HL-60 (cell line): ENCODE results near the gene ATF6B.

ENCODE experiments used
- DNase-seq, 2 experiments: peaks; one replicate each; pipeline ENCODE4 v3.0.0-alpha.2; 2010 to 2020; ENCODE audit warnings: low read depth in 1 of 2, low spot score in 1 of 2
- H3K27ac ChIP-seq: fragments of 250-450 bp; sonication (Bioruptor Pico); replicated peaks from 2 replicates; pipeline ENCODE4 v1.5.1; 2020; ENCODE audit warnings: mild to moderate bottlenecking, moderate library complexity
- H3K27me3 ChIP-seq: fragments of 250-450 bp; sonication (Bioruptor Pico); 2 replicates; pipeline ENCODE4 v1.5.1; 2021; ENCODE audit warnings: mild to moderate bottlenecking, moderate library complexity; ENCODE audit not compliant: insufficient read depth, poor library complexity, severe bottlenecking
- H3K4me3 ChIP-seq: replicated peaks from 2 replicates; pipeline ENCODE4 v1.5.1; 2011; ENCODE audit warnings: mild to moderate bottlenecking, control low read depth, low read length; ENCODE audit not compliant: insufficient read depth
- CTCF ChIP-seq: IDR thresholded peaks from one replicate; pipeline ENCODE4 v1.5.1; 2011; ENCODE audit warnings: low read length, control low read depth, inconsistent platforms; ENCODE audit not compliant: insufficient read depth
- GABPA ChIP-seq: IDR thresholded peaks from 2 replicates; pipeline ENCODE4 v1.6.1; 2012; ENCODE audit warnings: low read depth
- POLR2AphosphoS5 ChIP-seq: IDR thresholded peaks from 2 replicates; pipeline ENCODE4 v1.6.1; 2012; ENCODE audit warnings: low read depth
- REST ChIP-seq: IDR thresholded peaks from 2 replicates; pipeline ENCODE4 v1.6.1; 2012; ENCODE audit warnings: low read depth; ENCODE audit not compliant: insufficient replicate concordance
- SPI1 ChIP-seq: IDR thresholded peaks from 2 replicates; pipeline ENCODE4 v1.6.1; 2012; ENCODE audit warnings: low read depth, mild to moderate bottlenecking, borderline replicate concordance

ATF6B gene

GRCh38 chr6:32170294-32170693 is 42.2 kb upstream of the ATF6B start:
- no peaks in the 10 kb centered on the region for H3K27me3 ChIP-seq
- no peak overlapping the region for H3K4me3 ChIP-seq
- H3K27ac ChIP-seq, result no peak overlapping the region
- no peak for DNase-seq
- TF ChIP-seq POLR2AphosphoS5, result no peak
- no peak for TF ChIP-seq CTCF
- TF ChIP-seq REST, result no peak
- no peak for TF ChIP-seq SPI1
- TF ChIP-seq GABPA, result no peak

DNA sequence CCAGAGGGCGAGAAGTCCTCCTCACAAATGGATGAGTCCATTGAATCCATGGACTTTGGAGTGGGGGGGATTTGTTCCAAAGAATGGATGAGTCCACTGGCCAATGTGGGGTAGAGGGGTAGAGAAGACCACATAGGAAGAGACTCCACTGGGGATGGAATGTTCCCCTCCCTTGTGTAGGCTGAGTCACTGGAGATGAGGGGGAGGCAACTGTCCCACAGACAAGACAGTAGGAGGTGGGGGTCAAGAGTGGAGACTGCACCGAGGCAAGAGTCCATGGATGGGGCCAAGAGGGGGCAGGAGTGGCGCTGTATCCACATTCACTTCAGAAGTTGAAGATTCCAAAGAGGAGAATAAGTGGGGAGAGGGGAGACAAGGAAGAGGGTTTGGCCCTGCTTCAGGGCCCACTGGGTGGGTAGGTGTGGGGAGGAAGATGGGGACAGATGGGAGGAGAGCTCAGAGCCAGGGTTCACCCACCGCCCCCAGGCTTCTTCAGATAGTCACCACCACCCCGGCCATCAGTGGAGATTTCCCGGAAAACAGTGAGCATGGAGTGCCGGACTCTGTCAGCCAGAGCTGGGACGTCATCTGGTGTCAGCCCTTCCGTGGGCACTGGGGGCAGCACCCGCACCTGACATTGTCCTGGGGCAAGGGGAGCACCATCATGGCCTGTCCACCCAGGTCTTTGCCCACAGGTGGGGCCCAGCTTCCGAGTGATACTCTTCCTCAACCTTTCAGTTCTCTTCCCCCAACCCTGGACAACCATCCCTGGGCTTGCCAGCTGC is 41.0 kb upstream of the ATF6B start:
- Histone ChIP-seq H3K27me3 (no peaks in the 10 kb centered on the region), H3K27ac (no peak overlapping the region), H3K4me3 (no peak overlapping the region)
- no peak for TF ChIP-seq POLR2AphosphoS5
- no peak for TF ChIP-seq REST
- TF ChIP-seq SPI1, result no peak
- no peak for TF ChIP-seq CTCF
- TF ChIP-seq GABPA, result no peak
- DNase-seq, result no peak

GRCh38 chr6:32168350-32168749 is 40.3 kb upstream of the ATF6B start:
- no peak for TF ChIP-seq SPI1
- no peak for TF ChIP-seq REST
- no peak for TF ChIP-seq CTCF
- no peak for TF ChIP-seq POLR2AphosphoS5
- no peak for TF ChIP-seq GABPA
- Histone ChIP-seq H3K27me3 (no peaks in the 10 kb centered on the region), H3K4me3 (no peak overlapping the region), H3K27ac (no peak overlapping the region)
- no peak for DNase-seq
